DLD1 (cell line): ENCODE data around the gene SEC24B.
"Not testable (repeated sequence)": the region's sequence is repeated elsewhere in the genome, so short reads cannot be mapped to it uniquely, and the experiment has no call there.

Experiments used
- in situ Hi-C: cut with HindIII; loops from 2 replicates; pipeline ENCODE4 v1.10.0; 2017; ENCODE audit warnings: low sequenced_read_pairs

The SEC24B gene

DNA sequence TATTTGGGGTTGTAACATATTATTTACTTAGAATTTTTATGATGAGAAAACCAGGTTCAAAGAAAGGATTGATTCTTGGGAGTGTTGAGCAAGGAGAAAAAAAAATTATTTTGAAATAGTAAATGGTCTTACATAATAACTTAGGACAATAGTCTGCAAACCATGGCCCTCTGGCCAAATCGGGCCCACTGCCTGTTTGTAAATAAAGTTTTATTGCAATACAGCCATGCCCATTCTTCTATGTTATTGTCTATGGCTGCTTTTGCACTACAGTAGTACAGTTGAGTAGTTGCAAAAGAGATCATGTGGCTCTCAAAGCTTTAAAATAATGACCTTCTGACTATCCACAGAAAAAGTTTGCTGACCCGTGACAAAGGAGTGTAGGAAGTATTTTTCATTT lies 63.3 kb downstream of the SEC24B start:
- in situ Hi-C loops: no loop called here

- in situ Hi-C loops: no loop called here
Measured at GRCh38 chr4:109497511-109497910, 63.9 kb downstream of the SEC24B start.

DNA sequence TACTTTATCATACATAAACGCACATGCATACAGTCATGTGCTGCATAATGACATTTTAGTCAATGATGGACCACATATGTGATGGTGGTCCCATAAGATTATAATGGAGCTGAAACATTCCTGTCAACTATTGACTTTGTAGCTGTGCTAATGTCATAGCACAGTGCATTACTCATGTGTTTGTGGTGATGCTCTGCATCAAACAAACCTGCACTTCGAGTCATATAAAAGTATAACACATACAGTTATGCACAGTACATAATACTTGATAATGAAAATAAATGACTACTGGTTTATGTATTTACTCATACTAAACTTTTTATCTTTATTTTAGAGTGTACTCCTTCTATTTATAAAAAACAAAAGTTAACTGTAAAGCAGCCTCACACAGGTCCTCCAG lies 65.9 kb downstream of the SEC24B start:
- in situ Hi-C loops: no loop called here

- in situ Hi-C loops: no loop called here
Measured at GRCh38 chr4:109506890-109507289, 73.3 kb downstream of the SEC24B start.

GRCh38 chr4:109510687-109511086 lies 77.1 kb downstream of the SEC24B start:
- in situ Hi-C loops: no loop called here

DNA sequence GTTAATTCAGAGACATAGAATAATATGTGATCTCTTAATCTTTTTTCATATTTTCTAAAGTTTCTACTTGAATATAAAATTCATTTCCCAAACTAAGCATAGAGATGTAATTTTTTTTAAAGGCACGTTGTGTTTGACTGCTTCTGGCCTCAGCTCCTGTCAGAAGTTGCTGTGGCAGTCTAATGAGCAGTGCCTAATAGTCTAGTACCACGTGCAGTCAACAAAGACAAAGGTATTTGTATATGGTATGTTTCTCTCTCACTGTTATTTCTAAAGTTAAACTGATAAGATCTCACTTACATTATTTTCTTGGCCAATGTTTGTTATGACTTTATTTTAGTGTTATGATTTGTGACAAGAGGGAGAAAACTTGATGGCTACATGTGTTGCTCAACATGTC lies 77.8 kb downstream of the SEC24B start:
- in situ Hi-C loops: no loop called here

DNA sequence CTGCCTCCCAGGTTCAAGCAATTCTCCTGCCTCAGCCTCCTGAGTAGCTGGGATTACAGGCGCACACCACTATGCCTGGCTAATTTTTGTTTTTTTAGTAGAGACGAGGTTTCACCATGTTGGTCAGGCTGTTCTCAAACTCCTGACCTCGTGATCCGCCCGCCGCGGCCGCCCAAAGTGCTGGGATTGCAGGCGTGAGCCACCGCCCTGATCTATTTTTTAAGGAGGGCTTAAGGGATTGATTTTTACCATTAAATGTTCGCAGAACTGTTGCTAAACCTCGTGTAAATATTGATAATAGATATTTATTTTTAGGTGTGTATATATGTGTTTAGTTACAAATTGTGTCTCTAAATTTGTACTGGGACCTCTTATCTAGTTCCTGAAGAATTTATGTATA lies 79.8 kb downstream of the SEC24B start:
- in situ Hi-C loops: not testable (repeated sequence)

DNA sequence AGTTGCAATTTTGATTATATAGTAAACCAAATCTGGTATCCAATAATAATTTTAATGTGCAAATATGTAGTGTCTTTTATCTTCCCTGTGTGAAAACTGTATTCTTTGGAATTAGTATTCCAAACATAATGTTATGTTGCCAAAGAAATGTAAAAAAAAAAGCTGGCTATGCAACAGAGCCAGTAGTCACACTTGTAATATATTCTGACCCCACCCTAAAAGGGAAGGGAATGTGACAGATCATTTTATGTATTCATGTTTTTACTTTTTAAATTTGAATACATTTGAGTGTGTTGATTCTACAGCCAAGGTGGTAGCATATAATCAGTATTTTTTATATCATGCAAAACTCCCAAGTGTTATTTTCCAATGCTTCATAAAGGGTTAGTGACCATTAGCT lies 98.6 kb downstream of the SEC24B start:
- in situ Hi-C loops: no loop called here

DNA sequence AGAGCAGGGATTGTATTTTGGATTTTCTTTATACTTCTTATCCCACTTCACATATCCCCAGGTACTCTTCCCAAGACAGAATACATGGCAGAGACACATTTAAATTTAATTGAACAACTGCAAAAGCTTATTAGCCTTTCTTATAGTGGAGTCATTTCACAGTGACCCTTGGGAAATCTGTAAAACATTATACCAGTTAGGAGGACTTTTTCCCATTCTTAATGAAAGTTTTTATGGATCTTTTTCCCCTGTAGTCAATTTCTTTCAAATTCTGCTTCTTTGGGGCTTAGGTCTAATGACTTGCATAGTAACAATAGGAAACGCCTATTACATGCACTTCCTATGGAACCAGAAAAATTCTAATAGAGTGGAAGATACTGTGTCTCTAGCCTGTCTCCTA lies 111.8 kb downstream of the SEC24B start:
- in situ Hi-C loops: no loop called here

GRCh38 chr4:109547394-109547793 lies 113.8 kb downstream of the SEC24B start:
- in situ Hi-C loops: no loop called here

- in situ Hi-C loops: no loop called here
Measured at GRCh38 chr4:109548655-109549054, 115.0 kb downstream of the SEC24B start.

GRCh38 chr4:109552237-109552636 lies 118.6 kb downstream of the SEC24B start:
- in situ Hi-C loops: no loop called here

GRCh38 chr4:109553130-109553529 lies 119.5 kb downstream of the SEC24B start:
- in situ Hi-C loops: no loop called here

GRCh38 chr4:109554971-109555370 lies 121.4 kb downstream of the SEC24B start:
- in situ Hi-C loops: no loop called here

GRCh38 chr4:109557433-109557832 lies 123.8 kb downstream of the SEC24B start:
- in situ Hi-C loops: no loop called here

DNA sequence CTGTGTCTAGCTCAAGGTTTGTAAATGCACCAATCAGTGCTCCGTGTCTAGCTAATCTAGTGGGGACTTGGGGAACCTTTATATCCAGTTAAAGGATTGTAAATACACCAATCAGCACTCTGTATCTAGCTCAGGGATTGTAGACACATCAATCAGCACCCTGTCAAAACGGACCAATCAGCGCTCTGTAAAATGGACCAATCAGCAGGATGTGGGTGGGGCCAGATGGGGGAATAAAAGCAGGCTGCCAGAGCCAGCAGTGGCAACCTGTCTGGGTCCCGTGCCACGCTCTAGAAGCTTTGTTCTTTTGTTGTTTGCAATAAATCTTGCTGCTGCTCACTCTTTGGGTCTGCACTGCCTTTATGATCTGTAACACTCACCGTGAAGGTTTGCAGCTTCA lies 124.5 kb downstream of the SEC24B start:
- in situ Hi-C loops: not testable (repeated sequence)

GRCh38 chr4:109559625-109559982 lies 126.0 kb downstream of the SEC24B start:
- in situ Hi-C loops: no loop called here

GRCh38 chr4:109559983-109560686 lies 126.5 kb downstream of the SEC24B start, which contains the start of gene MCUB:
TSS of gene MCUB (plus strand) at chr4:109560246. CDS start at chr4:109560338, 92 bp downstream.
- in situ Hi-C loops: no loop called here

DNA sequence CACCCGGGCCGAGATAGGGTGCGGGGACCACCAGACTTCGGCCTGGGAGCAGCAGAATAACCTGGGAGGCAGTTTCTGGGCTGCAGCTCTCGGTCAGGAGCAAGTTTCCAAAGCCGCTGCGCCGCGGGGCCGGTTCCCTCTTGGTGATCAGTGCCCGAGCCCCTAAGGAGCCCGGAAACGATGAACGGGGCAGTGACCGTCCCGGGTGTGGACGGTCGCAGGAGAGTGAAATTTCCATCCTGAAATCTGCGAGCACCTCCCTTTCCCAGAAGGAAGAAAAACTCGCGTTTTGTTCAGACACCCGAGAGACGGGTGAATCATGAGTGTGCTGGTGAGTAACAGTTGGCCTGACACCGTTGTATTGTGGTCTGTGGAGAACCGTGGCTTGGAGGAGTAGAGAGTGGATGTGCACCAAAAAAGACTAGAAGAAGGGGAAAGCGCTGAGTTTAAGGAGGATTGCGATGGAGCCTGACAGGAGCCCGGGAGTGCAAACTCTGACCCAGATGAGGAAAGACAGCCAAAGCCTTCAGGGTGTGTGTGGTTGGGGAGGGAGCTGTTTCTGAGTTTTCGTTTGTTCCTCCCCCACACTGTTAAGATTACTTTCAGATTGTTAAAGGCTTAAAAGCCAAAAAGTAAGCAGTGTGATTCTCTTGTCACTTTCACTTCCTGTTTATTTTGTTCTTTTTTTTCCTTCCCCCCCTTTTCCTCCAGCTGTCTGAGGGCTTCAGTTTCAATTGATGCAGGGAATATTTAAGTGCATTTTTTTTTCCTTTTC lies 127.3 kb downstream of the SEC24B start:
- in situ Hi-C loops: no loop called here

GRCh38 chr4:109562457-109563239 lies 129.0 kb downstream of the SEC24B start:
- in situ Hi-C loops: no loop called here

GRCh38 chr4:109571494-109571893 lies 137.9 kb downstream of the SEC24B start:
- in situ Hi-C loops: no loop called here

- in situ Hi-C loops: no loop called here
Measured at GRCh38 chr4:109572154-109572553, 138.5 kb downstream of the SEC24B start.
